Effector memory CD4-positive, alpha-beta T cell (primary cell): Measurements from ENCODE around the gene SBK3.

Experiments used
- DNase-seq, 3 donors: peaks; one replicate each; pipeline ENCODE4 v3.0.0-alpha.2; 2020
- H3K27ac ChIP-seq: 2 replicates; pipeline ENCODE4 v1.7.0; 2013; ENCODE audit warnings: mild to moderate bottlenecking, low read length, moderate library complexity; ENCODE audit not compliant: insufficient read depth, poor library complexity, severe bottlenecking
- H3K27me3 ChIP-seq: replicated peaks from 2 replicates; pipeline ENCODE4 v1.7.0; 2013; ENCODE audit warnings: mild to moderate bottlenecking, low read length; ENCODE audit not compliant: insufficient read depth, control insufficient read depth, poor library complexity, severe bottlenecking
- H3K36me3 ChIP-seq: 2 replicates; pipeline ENCODE4 v1.7.0; 2013; ENCODE audit warnings: mild to moderate bottlenecking, low read length, moderate library complexity; ENCODE audit not compliant: control insufficient read depth, insufficient read depth
- H3K4me1 ChIP-seq: 2 replicates; pipeline ENCODE4 v1.7.0; 2013; ENCODE audit warnings: low read length, mild to moderate bottlenecking; ENCODE audit not compliant: control insufficient read depth, insufficient read depth, poor library complexity, severe bottlenecking
- H3K4me3 ChIP-seq: 2 replicates; pipeline ENCODE4 v1.7.0; 2013; ENCODE audit warnings: low read length, low read depth, mild to moderate bottlenecking; ENCODE audit not compliant: insufficient read depth, poor library complexity, severe bottlenecking
- H3K9me3 ChIP-seq: 2 replicates; pipeline ENCODE4 v1.7.0; 2013; ENCODE audit warnings: mild to moderate bottlenecking, low read length, moderate library complexity; ENCODE audit not compliant: control insufficient read depth

Gene SBK3

DNA sequence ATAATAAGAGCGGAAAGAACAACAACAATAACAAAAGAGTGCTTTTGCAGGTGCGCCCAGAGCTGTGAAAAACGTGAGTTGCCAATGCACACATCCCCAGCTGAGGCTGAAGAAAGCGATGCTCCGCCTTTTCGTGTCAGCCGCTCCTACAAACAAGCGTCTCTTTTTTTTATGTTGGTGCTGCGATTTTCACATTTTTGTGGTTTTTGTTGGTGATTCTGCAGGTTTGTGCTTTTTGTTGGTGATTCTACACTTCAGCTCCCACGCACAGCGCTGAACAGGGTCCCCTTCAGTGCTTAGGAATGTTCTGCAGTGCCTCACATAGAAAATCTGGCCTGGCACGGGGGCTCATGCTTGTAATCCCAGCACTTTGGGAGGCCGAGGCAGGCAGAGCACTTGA lies 7.3 kb upstream of the SBK3 start:
- no peak overlapping the region for H3K27ac ChIP-seq
- H3K4me3 ChIP-seq = no peak overlapping the region
- H3K4me1 ChIP-seq = no peaks in the 10 kb centered on the region
- no peaks in the 10 kb centered on the region for H3K9me3 ChIP-seq
- DNase-seq = no peak
- no peaks in the 10 kb centered on the region for H3K27me3 ChIP-seq
- H3K36me3 ChIP-seq = no peaks in the 10 kb centered on the region

GRCh38 chr19:55552206-55552605 lies 6.9 kb upstream of the SBK3 start:
- Histone ChIP-seq H3K9me3 (no peaks in the 10 kb centered on the region), H3K27ac (no peak overlapping the region)

GRCh38 chr19:55550321-55550650 lies 4.9 kb upstream of the SBK3 start:
- Histone ChIP-seq H3K4me3 (no peak overlapping the region), H3K27ac (no peak overlapping the region), H3K27me3 (no peaks in the 10 kb centered on the region), H3K36me3 (no peaks in the 10 kb centered on the region), H3K4me1 (no peaks in the 10 kb centered on the region), H3K9me3 (no peaks in the 10 kb centered on the region)
- no peak for DNase-seq

More at GRCh38 chr19:55552206-55552605, 6.9 kb upstream of the SBK3 start:
- DNase-seq = no peak
- Histone ChIP-seq H3K27me3 (no peaks in the 10 kb centered on the region), H3K4me3 (no peak overlapping the region), H3K4me1 (no peaks in the 10 kb centered on the region), H3K36me3 (no peaks in the 10 kb centered on the region)

GRCh38 chr19:55549500-55550320 lies 4.4 kb upstream of the SBK3 start:
- no peak overlapping the region for H3K27ac ChIP-seq
- no peak for DNase-seq
- no peaks in the 10 kb centered on the region for H3K36me3 ChIP-seq
- H3K4me1 ChIP-seq = no peaks in the 10 kb centered on the region
- no peaks in the 10 kb centered on the region for H3K9me3 ChIP-seq
- H3K4me3 ChIP-seq = no peak overlapping the region
- H3K27me3 ChIP-seq = no peaks in the 10 kb centered on the region

DNA sequence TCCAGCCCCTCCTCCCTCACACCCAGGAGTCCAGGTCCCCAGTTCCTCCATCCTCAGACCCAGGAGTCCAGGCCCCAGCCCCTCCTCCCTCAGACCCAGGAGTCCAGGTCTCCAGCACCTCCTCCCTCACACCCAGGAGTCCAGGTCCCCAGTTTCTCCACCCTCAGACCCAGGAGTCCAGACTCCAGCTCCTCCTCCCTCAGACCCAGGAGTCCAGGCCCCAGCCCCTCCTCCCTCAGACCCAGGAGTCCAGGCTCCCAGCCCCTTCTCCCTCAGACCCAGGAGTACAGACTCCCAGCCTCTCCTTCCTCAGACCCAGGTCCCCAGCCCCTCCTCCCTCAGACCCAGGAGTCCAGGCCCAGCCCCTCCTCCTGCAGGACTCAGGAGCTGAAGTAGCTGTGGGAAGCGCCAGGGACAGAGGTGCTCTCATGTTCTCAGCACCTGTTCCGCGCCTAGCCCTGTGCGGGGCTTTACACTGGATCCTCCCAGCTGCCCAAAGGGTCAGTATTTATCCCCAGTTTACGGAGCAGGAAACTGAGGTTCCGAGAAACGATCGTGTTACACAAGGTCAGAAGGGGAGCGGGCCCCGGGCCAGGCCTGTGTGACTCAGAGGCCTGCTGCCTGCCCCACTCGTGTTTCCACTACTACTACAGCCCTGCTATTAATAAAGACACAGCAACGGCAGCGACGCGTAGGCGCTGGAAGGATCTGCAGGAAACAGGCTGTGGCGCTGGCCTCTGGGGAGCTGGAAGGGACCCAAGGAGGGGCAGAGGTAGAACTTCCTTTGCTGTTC lies 1.7 kb upstream of the SBK3 start:
- Histone ChIP-seq H3K4me3 (no peak overlapping the region), H3K27ac (no peak overlapping the region)
- no peak for DNase-seq

DNA sequence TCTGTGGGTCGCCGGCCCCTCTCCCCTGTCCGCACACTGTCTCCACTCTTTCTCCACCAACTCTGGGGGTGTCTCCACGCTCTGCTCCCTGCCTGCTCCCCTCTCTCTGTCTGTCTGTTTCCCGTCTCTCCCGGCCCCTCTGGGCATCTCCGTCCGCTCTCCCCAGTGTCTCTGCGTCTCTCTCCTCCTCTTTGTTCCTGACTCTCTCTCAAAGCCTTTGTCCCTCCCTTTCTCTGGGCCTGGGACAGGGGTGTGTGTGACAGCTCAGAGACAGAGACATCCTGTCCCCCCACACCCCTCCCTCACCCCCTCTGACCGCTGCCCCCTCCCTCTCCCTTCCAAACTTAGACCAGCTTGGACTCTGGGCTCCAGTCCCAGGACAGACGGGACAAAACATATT lies 668 bp upstream of the SBK3 start:
- Histone ChIP-seq H3K27me3 (no peaks in the 10 kb centered on the region), H3K9me3 (no peaks in the 10 kb centered on the region), H3K4me1 (no peaks in the 10 kb centered on the region), H3K27ac (no peak overlapping the region), H3K4me3 (no peak overlapping the region), H3K36me3 (no peaks in the 10 kb centered on the region)
- no peak for DNase-seq

More for the DNA sequence above, 1.7 kb upstream of the SBK3 start:
- Histone ChIP-seq H3K4me1 (no peaks in the 10 kb centered on the region), H3K36me3 (no peaks in the 10 kb centered on the region), H3K9me3 (no peaks in the 10 kb centered on the region), H3K27me3 (no peaks in the 10 kb centered on the region)

DNA sequence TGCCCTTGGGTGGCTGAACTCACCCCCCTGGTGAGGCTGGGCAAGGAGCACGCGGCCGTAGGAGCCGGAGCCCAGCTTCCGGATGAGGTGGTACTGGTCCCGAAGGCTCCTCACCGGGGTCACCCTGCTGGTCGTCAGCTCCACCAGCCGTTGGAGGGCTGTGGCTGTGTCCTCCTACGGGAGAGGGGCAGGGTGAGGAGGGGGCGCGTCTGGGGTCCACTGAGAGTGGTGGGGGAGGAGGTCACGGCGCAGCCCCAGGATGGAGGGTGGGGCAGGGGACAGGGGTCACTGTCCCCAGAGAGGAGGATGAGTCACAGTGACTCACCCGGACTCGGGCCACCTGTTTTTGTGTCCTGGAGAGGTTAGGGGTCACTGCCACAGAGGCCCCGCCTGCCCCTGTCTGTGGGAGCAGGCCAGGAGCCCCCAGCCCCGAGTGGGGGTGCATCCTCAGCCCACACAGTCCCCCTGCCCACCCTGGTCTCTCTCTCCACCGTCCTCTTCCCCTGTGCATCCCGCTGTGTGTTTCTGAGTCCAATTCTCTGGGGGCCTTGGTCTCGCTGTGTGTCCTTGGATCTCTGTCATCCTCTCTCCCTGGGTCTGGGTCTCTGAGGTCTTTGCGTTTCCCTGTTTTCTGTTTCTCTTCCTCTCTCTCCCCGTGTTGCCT lies 435 bp downstream of the SBK3 start:
- Histone ChIP-seq H3K9me3 (no peaks in the 10 kb centered on the region), H3K4me3 (no peak overlapping the region), H3K4me1 (no peaks in the 10 kb centered on the region), H3K27ac (no peak overlapping the region), H3K36me3 (no peaks in the 10 kb centered on the region), H3K27me3 (no peaks in the 10 kb centered on the region)
- DNase-seq = no peak

DNA sequence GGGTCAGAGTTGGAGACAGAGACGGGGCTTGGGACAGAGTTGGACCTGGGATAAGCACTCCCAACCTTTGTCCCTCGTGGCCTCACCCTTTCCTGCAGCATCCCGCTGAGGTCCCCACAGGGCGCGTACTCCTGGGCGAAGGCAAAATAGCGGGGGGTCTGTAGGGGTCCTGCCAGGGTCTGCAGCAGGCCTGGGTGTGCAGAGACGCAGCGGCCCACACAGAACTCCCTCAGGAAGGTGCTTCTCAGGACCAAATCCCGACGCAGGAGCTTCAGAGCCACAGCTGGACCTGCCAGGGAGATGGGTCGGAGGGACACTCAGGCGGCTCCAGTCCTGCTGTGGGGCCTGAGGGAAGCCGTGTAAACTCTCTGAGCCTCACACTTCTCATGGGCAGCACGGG lies 1.3 kb downstream of the SBK3 start:
- H3K4me3 ChIP-seq = no peak overlapping the region
- H3K9me3 ChIP-seq = no peaks in the 10 kb centered on the region
- H3K27me3 ChIP-seq = no peaks in the 10 kb centered on the region
- no peak for DNase-seq
- H3K4me1 ChIP-seq = no peaks in the 10 kb centered on the region
- H3K27ac ChIP-seq = no peak overlapping the region
- H3K36me3 ChIP-seq = no peaks in the 10 kb centered on the region

DNA sequence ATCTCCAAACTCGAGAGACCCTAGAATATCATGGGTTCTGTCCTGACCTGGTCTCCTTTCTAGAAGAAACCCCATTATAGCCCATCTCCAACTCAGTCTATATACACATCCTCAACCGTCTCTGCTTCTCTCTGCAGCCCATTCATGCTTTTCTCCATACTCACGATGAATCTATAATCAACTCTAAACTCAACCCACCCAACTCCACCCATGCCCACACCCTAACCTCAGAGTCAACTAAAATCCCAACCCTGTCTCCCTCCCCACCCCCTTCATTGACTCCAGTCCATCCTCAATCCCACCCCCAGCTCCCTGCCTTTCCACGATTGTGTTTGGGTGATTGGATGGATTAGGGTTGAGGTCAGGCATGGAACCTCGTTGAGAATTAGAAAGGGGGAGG lies 1.8 kb downstream of the SBK3 start:
- no peak overlapping the region for H3K27ac ChIP-seq
- H3K9me3 ChIP-seq = no peaks in the 10 kb centered on the region
- no peaks in the 10 kb centered on the region for H3K36me3 ChIP-seq
- H3K4me1 ChIP-seq = no peaks in the 10 kb centered on the region
- no peak overlapping the region for H3K4me3 ChIP-seq
- DNase-seq = no peak
- H3K27me3 ChIP-seq = no peaks in the 10 kb centered on the region
